Esophagus squamous epithelium (tissue), 4 donors: ENCODE results near the gene STUB1.

ENCODE experiments used
- CTCF ChIP-seq, 6 experiments: fragments of 450-650 bp in 4 of 6; fragments of 200-600 bp in 2 of 6; sonication (generic) in 2 of 6; IDR thresholded peaks; one replicate each; pipeline ENCODE4 v1.5.1; 2016 to 2019; ENCODE audit warnings: antibody characterized with exemption in 6 of 6, mild to moderate bottlenecking in 4 of 6, moderate library complexity in 4 of 6
- POLR2A ChIP-seq, 4 donors: fragments of 450-650 bp; IDR thresholded peaks; one replicate each; pipeline ENCODE4 v1.6.1; 2017; ENCODE audit warnings: antibody characterized with exemption in 4 of 4, mild to moderate bottlenecking in 4 of 4, moderate library complexity in 3 of 4

GRCh38 chr16:693766-694165 is 13.6 kb downstream of the STUB1 start:
- TF ChIP-seq CTCF (IDR thresholded peaks at IDR 0.05) (no peak), POLR2A (IDR thresholded peaks at IDR 0.05) (no peak)
